HEK293T (cell line): ENCODE measurements around the gene MORN5.

Experiments used
- BHLHE40 ChIP-seq: fragments of 450-650 bp; IDR thresholded peaks from 2 replicates; pipeline ENCODE4 v1.6.1; 2016; ENCODE audit warnings: mild to moderate bottlenecking, moderate library complexity, borderline replicate concordance
- CTBP1 ChIP-seq: fragments of 450-650 bp; IDR thresholded peaks from 2 replicates; pipeline ENCODE4 v1.6.1; 2016; ENCODE audit warnings: borderline replicate concordance
- ELF4 ChIP-seq: fragments of 450-650 bp; IDR thresholded peaks from 2 replicates; pipeline ENCODE4 v1.6.1; 2017; ENCODE audit warnings: antibody characterized with exemption
- FOXA1 ChIP-seq: fragments of 450-650 bp; IDR thresholded peaks from 2 replicates; pipeline ENCODE4 v1.6.1; 2016; ENCODE audit warnings: mild to moderate bottlenecking
- FOXK2 ChIP-seq: fragments of 450-650 bp; IDR thresholded peaks from 2 replicates; pipeline ENCODE4 v1.6.1; 2016; ENCODE audit warnings: mild to moderate bottlenecking
- FOXM1 ChIP-seq: fragments of 450-650 bp; IDR thresholded peaks from 2 replicates; pipeline ENCODE4 v1.6.1; 2017; ENCODE audit warnings: mild to moderate bottlenecking, borderline replicate concordance
- L3MBTL2 ChIP-seq: fragments of 450-650 bp; conservative IDR thresholded peaks from 2 replicates; pipeline ENCODE4 v1.6.1; 2016; ENCODE audit warnings: mild to moderate bottlenecking
- LEF1 ChIP-seq: fragments of 450-650 bp; IDR thresholded peaks from 2 replicates; pipeline ENCODE4 v1.6.1; 2017; ENCODE audit warnings: mild to moderate bottlenecking, borderline replicate concordance
- SP1 ChIP-seq: fragments of 450-650 bp; IDR thresholded peaks from 2 replicates; pipeline ENCODE4 v1.6.1; 2017
- SUZ12 ChIP-seq: fragments of 450-650 bp; IDR thresholded peaks from 2 replicates; pipeline ENCODE4 v1.6.1; 2016; ENCODE audit warnings: mild to moderate bottlenecking
- ZNF384 ChIP-seq: fragments of 450-650 bp; IDR thresholded peaks from 2 replicates; pipeline ENCODE4 v1.6.1; 2016

DNA sequence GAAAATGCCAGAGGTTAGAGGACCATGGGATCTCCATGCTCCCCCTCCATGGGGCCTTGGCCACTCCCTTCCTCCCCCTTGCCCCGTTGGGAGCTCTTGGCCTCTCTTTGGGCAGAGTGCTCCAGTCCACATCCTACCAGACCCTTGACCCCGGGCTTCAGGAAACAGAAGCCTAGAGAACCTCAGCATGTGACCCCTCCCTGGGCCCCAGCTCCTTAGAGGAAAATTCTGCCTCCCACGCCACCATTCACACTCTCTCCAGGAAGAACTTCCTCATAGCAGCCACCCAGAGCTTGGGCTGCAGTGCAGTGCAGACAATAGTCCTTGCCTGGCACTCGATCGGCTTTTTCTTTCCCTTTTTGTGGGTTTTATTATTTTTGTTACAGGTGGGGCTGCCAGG, 63.1 kb downstream of the MORN5 start:
- no peak for TF ChIP-seq LEF1
- no peak for TF ChIP-seq ELF4
- no peak for TF ChIP-seq SUZ12
- TF ChIP-seq CTBP1: no peak
- TF ChIP-seq SP1: no peak
- TF ChIP-seq FOXM1: no peak
- TF ChIP-seq BHLHE40: no peak
- TF ChIP-seq L3MBTL2: no peak
- no peak for TF ChIP-seq FOXA1
- no peak for TF ChIP-seq FOXK2
- no peak for TF ChIP-seq ZNF384
